WTC11 (cell line): Measurements from ENCODE around the gene PGM2. TPM values are rescaled to one million over a fixed set of nuclear protein-coding genes. Genes with fewer than 3 reads are reported as not detected.

Experiments
- ATAC-seq: fragments of 200-7000 bp; cut with Tn5 transposase; 2 replicates; pipeline ENCODE4 v1.10.0; 2021; ENCODE audit warnings: mild to moderate bottlenecking, moderate library complexity
- CTCF ChIA-PET: fragments of 300-600 bp; sonication (Branson Sonifier 250); formaldehyde crosslinking; loops from one replicate; lab custom pipeline; 2021; ENCODE audit warnings: antibody characterized with exemption; lab: Charles Lee
- POLR2A ChIA-PET: fragments of 350-600 bp; sonication (Branson Sonifier 250); formaldehyde crosslinking; loops from one replicate; lab custom pipeline; 2021; ENCODE audit warnings: antibody characterized with exemption; lab: Charles Lee
- DNase-seq: peaks from one replicate; pipeline ENCODE4 v3.0.0; 2021; ENCODE audit warnings: low spot score
- H3K27ac Mint-ChIP-seq: 2 replicates; pipeline ENCODE4 v1.8.0; 2021; ENCODE audit warnings: mixed read lengths
- H3K27me3 Mint-ChIP-seq: 2 replicates; pipeline ENCODE4 v1.8.0; 2021; ENCODE audit warnings: low read depth, mild to moderate bottlenecking, moderate library complexity, mixed read lengths
- H3K36me3 Mint-ChIP-seq: 2 replicates; pipeline ENCODE4 v1.8.0; 2021; ENCODE audit warnings: mixed read lengths
- H3K4me1 Mint-ChIP-seq: 2 replicates; pipeline ENCODE4 v1.8.0; 2022; ENCODE audit warnings: mixed read lengths
- H3K4me3 Mint-ChIP-seq: 2 replicates; pipeline ENCODE4 v1.8.0; 2021; ENCODE audit warnings: mild to moderate bottlenecking, moderate library complexity, mixed read lengths
- H3K9me3 Mint-ChIP-seq: 2 replicates; pipeline ENCODE4 v1.8.0; 2021; ENCODE audit warnings: mixed read lengths
- ARID4B ChIP-seq: sonication (generic); formaldehyde crosslinking; IDR thresholded peaks from 2 replicates; pipeline ENCODE4 v1.8.0; 2023; ENCODE audit warnings: missing genetic modification reagents, mild to moderate bottlenecking, borderline replicate concordance
- CTCF ChIP-seq: fragments of 200-600 bp; IDR thresholded peaks from 2 replicates; pipeline ENCODE4 v1.8.0; 2022; ENCODE audit warnings: antibody characterized with exemption
- FOXJ3 ChIP-seq: sonication (generic); formaldehyde crosslinking; IDR thresholded peaks from 2 replicates; pipeline ENCODE4 v1.9.0; 2021; ENCODE audit warnings: missing genetic modification reagents, mild to moderate bottlenecking, borderline replicate concordance
- HMGXB4 ChIP-seq: sonication (generic); formaldehyde crosslinking; IDR thresholded peaks from 2 replicates; pipeline ENCODE4 v1.8.1; 2023; ENCODE audit warnings: mild to moderate bottlenecking, moderate library complexity, missing genetic modification reagents
- IRF2 ChIP-seq: sonication (generic); formaldehyde crosslinking; IDR thresholded peaks from 2 replicates; pipeline ENCODE4 v1.8.0; 2022; ENCODE audit warnings: low read depth, missing genetic modification reagents, borderline replicate concordance
- JAZF1 ChIP-seq: fragments of 250-450 bp; sonication (Bioruptor Pico); IDR thresholded peaks from 2 replicates; pipeline ENCODE4 v1.9.0; 2021; ENCODE audit warnings: moderate library complexity, mild to moderate bottlenecking, inconsistent platforms
- JUN ChIP-seq: sonication (generic); formaldehyde crosslinking; IDR thresholded peaks from 2 replicates; pipeline ENCODE4 v1.8.0; 2023; ENCODE audit warnings: mild to moderate bottlenecking, missing genetic modification reagents
- NFE2L1 ChIP-seq: sonication (generic); formaldehyde crosslinking; IDR thresholded peaks from 2 replicates; pipeline ENCODE4 v1.8.1; 2023; ENCODE audit warnings: missing genetic modification reagents
- NR1H2 ChIP-seq: sonication (generic); formaldehyde crosslinking; IDR thresholded peaks from 2 replicates; pipeline ENCODE4 v1.9.0; 2021; ENCODE audit warnings: mild to moderate bottlenecking, moderate library complexity, missing genetic modification reagents
- NR3C1 ChIP-seq: sonication (generic); formaldehyde crosslinking; conservative IDR thresholded peaks from 2 replicates; pipeline ENCODE4 v1.8.1; 2023; ENCODE audit warnings: low read depth, mild to moderate bottlenecking, missing genetic modification reagents
- TEAD1 ChIP-seq: sonication (generic); formaldehyde crosslinking; IDR thresholded peaks from 2 replicates; pipeline ENCODE4 v1.8.0; 2022; ENCODE audit warnings: mild to moderate bottlenecking, missing genetic modification reagents
- ZMAT4 ChIP-seq: fragments of 250-450 bp; sonication (Bioruptor Pico); IDR thresholded peaks from 2 replicates; pipeline ENCODE4 v1.9.0; 2021; ENCODE audit warnings: mild to moderate bottlenecking
- ZNF138 ChIP-seq: sonication (generic); formaldehyde crosslinking; conservative IDR thresholded peaks from 2 replicates; pipeline ENCODE4 v1.8.1; 2022; ENCODE audit warnings: mild to moderate bottlenecking, moderate library complexity, missing genetic modification reagents
- ZNF219 ChIP-seq: sonication (generic); formaldehyde crosslinking; IDR thresholded peaks from 2 replicates; pipeline ENCODE4 v1.8.0; 2023; ENCODE audit warnings: missing genetic modification reagents, mild to moderate bottlenecking, borderline replicate concordance
- ZNF281 ChIP-seq: sonication (generic); formaldehyde crosslinking; IDR thresholded peaks from 2 replicates; pipeline ENCODE4 v1.8.0; 2023; ENCODE audit warnings: mild to moderate bottlenecking, missing genetic modification reagents
- ZNF532 ChIP-seq: fragments of 250-450 bp; sonication (Bioruptor Pico); IDR thresholded peaks from 2 replicates; pipeline ENCODE4 v1.9.0; 2021; ENCODE audit warnings: mild to moderate bottlenecking, borderline replicate concordance
- total RNA-seq: library from RNA; stranded (reverse); gene quantifications from 3 replicates; pipeline ENCODE4 v1.2.3, GENCODE V29; 2021

The PGM2 gene
- total RNA-seq, 1 experiment from 2014 or later: 31.4 TPM

GRCh38 chr4:37884855-37885487, 58.5 kb downstream of the PGM2 start (continued):
- TF ChIP-seq ZNF532 (CRISPR knock-in tag) (no peak), TEAD1 (CRISPR knock-in tag) (no peak), ZNF219 (no peak), ZNF138 (CRISPR knock-in tag) (no peak), JUN (CRISPR knock-in tag) (no peak), NR1H2 (no peak), IRF2 (CRISPR knock-in tag) (no peak), CTCF (no peak)
- TF ChIP-seq, all 79 proteins: peak for 0

GRCh38 chr4:37885496-37885895, 59.0 kb downstream of the PGM2 start:
- H3K4me3 Mint-ChIP-seq: no peak overlapping the region
- DNase-seq (no peak), ATAC-seq (no peak)
- H3K36me3 Mint-ChIP-seq: no peaks in the 10 kb centered on the region
- H3K27me3 Mint-ChIP-seq: peaks cover 41% of the 10 kb centered on the region
- ChIA-PET CTCF (interaction anchor here (0.6 kb wide), 1 partner anchor 65 kb away, joined by 3 read pairs; no protein-coding TSS in a partner anchor), POLR2A (interaction anchor here (0.6 kb wide), 1 partner anchor 1374 kb away, joined by 4 read pairs; no protein-coding TSS in a partner anchor)
- no peaks in the 10 kb centered on the region for H3K9me3 Mint-ChIP-seq
- H3K4me1 Mint-ChIP-seq: peaks cover 8% of the 10 kb centered on the region
- H3K27ac Mint-ChIP-seq: no peak overlapping the region
- TF ChIP-seq NFE2L1 (CRISPR knock-in tag) (no peak), HMGXB4 (no peak), ZNF281 (CRISPR knock-in tag) (no peak), ZNF138 (CRISPR knock-in tag) (no peak), FOXJ3 (CRISPR knock-in tag) (no peak), NR3C1 (CRISPR knock-in tag) (no peak), ZMAT4 (no peak), ARID4B (CRISPR knock-in tag) (no peak), JAZF1 (CRISPR knock-in tag) (no peak)
